Measurements from ENCODE around the gene IRAK4.
"Not testable (repeated sequence)": the region's sequence is repeated elsewhere in the genome, so short reads cannot be mapped to it uniquely, and the experiment has no call there.

IRAK4 gene

GRCh38 chr12:43758728-43759563 lies at the start of gene IRAK4, which contains the start of gene PUS7L:
TSS of gene IRAK4 (plus strand) at chr12:43758951. CDS start at chr12:43768112, 9,161 bp downstream.
TSS of gene PUS7L (minus strand) at chr12:43758790. CDS start at chr12:43755245, 3,545 bp downstream.
- in situ Hi-C loops (cut with HindIII; ENCODE audit: low pct_ligation_motif_present, low pct_unique_long_range_greater_than_20kb, low sequenced_read_pairs), result no loop called here
- DNase-seq, result peak; percentile 100

- no peak for DNase-seq
- in situ Hi-C loops (cut with HindIII; ENCODE audit: low pct_ligation_motif_present, low pct_unique_long_range_greater_than_20kb, low sequenced_read_pairs), result no loop called here
Observed at GRCh38 chr12:43711348-43711747, 47.4 kb upstream of the IRAK4 start.

GRCh38 chr12:43722621-43723020 lies 36.1 kb upstream of the IRAK4 start:
- DNase-seq, result no peak
- in situ Hi-C loops (cut with HindIII; ENCODE audit: low pct_ligation_motif_present, low pct_unique_long_range_greater_than_20kb, low sequenced_read_pairs), result no loop called here

GRCh38 chr12:43723134-43723533 lies 35.6 kb upstream of the IRAK4 start:
- in situ Hi-C loops (cut with HindIII; ENCODE audit: low pct_ligation_motif_present, low pct_unique_long_range_greater_than_20kb, low sequenced_read_pairs), result no loop called here
- DNase-seq, result no peak

GRCh38 chr12:43728117-43728516 lies 30.6 kb upstream of the IRAK4 start:
- in situ Hi-C loops (cut with HindIII; ENCODE audit: low pct_ligation_motif_present, low pct_unique_long_range_greater_than_20kb, low sequenced_read_pairs), result no loop called here
- DNase-seq, result peak; percentile 37

GRCh38 chr12:43728698-43729097 lies 30.1 kb upstream of the IRAK4 start:
- DNase-seq, result no peak
- in situ Hi-C loops (cut with HindIII; ENCODE audit: low pct_ligation_motif_present, low pct_unique_long_range_greater_than_20kb, low sequenced_read_pairs), result no loop called here

- DNase-seq, result no peak
- in situ Hi-C loops (cut with HindIII; ENCODE audit: low pct_ligation_motif_present, low pct_unique_long_range_greater_than_20kb, low sequenced_read_pairs), result no loop called here
Observed at GRCh38 chr12:43730283-43730682, 28.5 kb upstream of the IRAK4 start.

GRCh38 chr12:43733687-43734086 lies 25.1 kb upstream of the IRAK4 start:
- in situ Hi-C loops (cut with HindIII; ENCODE audit: low pct_ligation_motif_present, low pct_unique_long_range_greater_than_20kb, low sequenced_read_pairs), result no loop called here
- DNase-seq, result no peak

GRCh38 chr12:43736927-43737440 lies 21.8 kb upstream of the IRAK4 start:
- no peak for DNase-seq
- in situ Hi-C loops (cut with HindIII; ENCODE audit: low pct_ligation_motif_present, low pct_unique_long_range_greater_than_20kb, low sequenced_read_pairs), result no loop called here

GRCh38 chr12:43737646-43738045 lies 21.1 kb upstream of the IRAK4 start:
- no peak for DNase-seq
- in situ Hi-C loops (cut with HindIII; ENCODE audit: low pct_ligation_motif_present, low pct_unique_long_range_greater_than_20kb, low sequenced_read_pairs), result no loop called here

GRCh38 chr12:43740511-43741100 lies 18.1 kb upstream of the IRAK4 start:
- in situ Hi-C loops (cut with HindIII; ENCODE audit: low pct_ligation_motif_present, low pct_unique_long_range_greater_than_20kb, low sequenced_read_pairs), result no loop called here
- DNase-seq, result no peak

GRCh38 chr12:43742106-43742505 lies 16.6 kb upstream of the IRAK4 start:
- no peak for DNase-seq

GRCh38 chr12:43744826-43745225 lies 13.9 kb upstream of the IRAK4 start:
- in situ Hi-C loops (cut with HindIII; ENCODE audit: low pct_ligation_motif_present, low pct_unique_long_range_greater_than_20kb, low sequenced_read_pairs), result no loop called here
- DNase-seq, result no peak

More at GRCh38 chr12:43742106-43742505, 16.6 kb upstream of the IRAK4 start:
- in situ Hi-C loops (cut with HindIII; ENCODE audit: low pct_ligation_motif_present, low pct_unique_long_range_greater_than_20kb, low sequenced_read_pairs), result no loop called here

GRCh38 chr12:43749016-43749415 lies 9.7 kb upstream of the IRAK4 start:
- DNase-seq, result no peak
- in situ Hi-C loops (cut with HindIII; ENCODE audit: low pct_ligation_motif_present, low pct_unique_long_range_greater_than_20kb, low sequenced_read_pairs), result no loop called here

GRCh38 chr12:43750814-43751213 lies 7.9 kb upstream of the IRAK4 start:
- in situ Hi-C loops (cut with HindIII; ENCODE audit: low pct_ligation_motif_present, low pct_unique_long_range_greater_than_20kb, low sequenced_read_pairs), result no loop called here
- DNase-seq, result no peak

GRCh38 chr12:43751360-43751759 lies 7.4 kb upstream of the IRAK4 start:
- DNase-seq, result not testable (repeated sequence)

GRCh38 chr12:43754015-43754414 lies 4.7 kb upstream of the IRAK4 start:
- DNase-seq, result no peak
- in situ Hi-C loops (cut with HindIII; ENCODE audit: low pct_ligation_motif_present, low pct_unique_long_range_greater_than_20kb, low sequenced_read_pairs), result no loop called here

More at GRCh38 chr12:43751360-43751759, 7.4 kb upstream of the IRAK4 start:
- in situ Hi-C loops (cut with HindIII; ENCODE audit: low pct_ligation_motif_present, low pct_unique_long_range_greater_than_20kb, low sequenced_read_pairs), result not testable (repeated sequence)

GRCh38 chr12:43758247-43758727 lies 464 bp upstream of the IRAK4 start:
- in situ Hi-C loops (cut with HindIII; ENCODE audit: low pct_ligation_motif_present, low pct_unique_long_range_greater_than_20kb, low sequenced_read_pairs), result no loop called here
- peak; percentile 60 for DNase-seq

GRCh38 chr12:43760396-43760795 lies 1.6 kb downstream of the IRAK4 start:
- no peak for DNase-seq
- in situ Hi-C loops (cut with HindIII; ENCODE audit: low pct_ligation_motif_present, low pct_unique_long_range_greater_than_20kb, low sequenced_read_pairs), result no loop called here

All from ACHN (cell line).